PC-9 (cell line): ENCODE measurements around the gene RPL31. TPM values are rescaled to one million over a fixed set of nuclear protein-coding genes. Genes with fewer than 3 reads are reported as not detected.

Experiments used
- BruUV-seq: library from RNA; stranded (reverse); fragments of 400-500 nt; replicated peaks from 2 replicates; lab custom pipeline; 2021; lab: Mats Ljungman, UMichigan
- CTCF ChIA-PET: fragments of 300-600 bp; sonication (Branson Sonifier 250); formaldehyde crosslinking; loops from one replicate; lab custom pipeline; 2022; ENCODE audit warnings: antibody characterized with exemption; lab: Charles Lee
- POLR2A ChIA-PET: fragments of 300-600 bp; sonication (Branson Sonifier 250); formaldehyde crosslinking; loops from one replicate; lab custom pipeline; 2022; ENCODE audit warnings: antibody characterized with exemption; ENCODE audit not compliant: unreplicated experiment; lab: Charles Lee
- DNase-seq, 2 experiments: peaks; one replicate each; pipeline versions ENCODE4 v3.0.0 to v3.0.0-alpha.2; 2015 to 2022; ENCODE audit warnings: mixed read lengths in 1 of 2
- H2AFZ ChIP-seq: fragments of 200-600 bp; sonication (generic); 2 replicates; pipeline ENCODE4 v1.8.1; 2017; ENCODE audit warnings: antibody characterized with exemption
- H3F3A ChIP-seq: fragments of 200-600 bp; sonication (generic); 2 replicates; pipeline ENCODE4 v1.8.1; 2017; ENCODE audit warnings: antibody characterized with exemption, mild to moderate bottlenecking, low read depth; ENCODE audit not compliant: insufficient read depth
- H3K27ac ChIP-seq: fragments of 200-600 bp; sonication (generic); 2 replicates; pipeline ENCODE4 v1.6.1; 2016; ENCODE audit warnings: mixed run types
- H3K27me3 ChIP-seq: fragments of 200-600 bp; sonication (generic); 2 replicates; pipeline ENCODE4 v1.6.1; 2016; ENCODE audit warnings: low read depth, mixed run types; ENCODE audit not compliant: insufficient read depth
- H3K36me3 ChIP-seq: fragments of 200-600 bp; sonication (generic); 2 replicates; pipeline ENCODE4 v1.6.1; 2016; ENCODE audit warnings: low read depth, mixed run types
- H3K4me1 ChIP-seq: fragments of 200-600 bp; sonication (generic); replicated peaks from 2 replicates; pipeline ENCODE4 v1.6.1; 2016; ENCODE audit warnings: mixed run types; ENCODE audit not compliant: insufficient read depth
- H3K4me2 ChIP-seq: fragments of 200-600 bp; sonication (generic); 2 replicates; pipeline ENCODE4 v1.6.1; 2017; ENCODE audit warnings: mixed run types
- H3K4me3 ChIP-seq: fragments of 200-600 bp; sonication (generic); 2 replicates; pipeline ENCODE4 v1.6.1; 2016; ENCODE audit warnings: mixed run types
- H3K79me2 ChIP-seq: fragments of 200-600 bp; sonication (generic); 2 replicates; pipeline ENCODE4 v1.6.1; 2017; ENCODE audit warnings: low read depth, mixed run types
- H3K9me2 ChIP-seq: fragments of 200-600 bp; sonication (generic); 2 replicates; pipeline ENCODE4 v1.8.1; 2017; ENCODE audit warnings: mild to moderate bottlenecking; ENCODE audit not compliant: insufficient read depth
- H3K9me3 ChIP-seq: fragments of 200-600 bp; sonication (generic); 2 replicates; pipeline ENCODE4 v1.8.1; 2016; ENCODE audit warnings: low read depth; ENCODE audit not compliant: insufficient read depth
- H4K20me1 ChIP-seq: fragments of 200-600 bp; sonication (generic); 2 replicates; pipeline ENCODE4 v1.8.1; 2017; ENCODE audit not compliant: insufficient read depth
- CTCF ChIP-seq: fragments of 200-600 bp; sonication (generic); conservative IDR thresholded peaks from 2 replicates; pipeline ENCODE4 v1.6.1; 2017; ENCODE audit warnings: mixed run types, antibody characterized with exemption, mild to moderate bottlenecking, moderate library complexity
- EZH2 ChIP-seq: fragments of 200-600 bp; sonication (generic); IDR thresholded peaks from 2 replicates; pipeline ENCODE4 v1.8.0; 2017; ENCODE audit warnings: antibody characterized with exemption, low read depth
- intact Hi-C: fragments of 100-400 bp; cut with micrococcal nuclease; formaldehyde crosslinking; loops from one replicate; pipeline ENCODE4 v1.10.0; 2022; ENCODE audit not compliant: unreplicated experiment
- total RNA-seq: library from RNA; stranded (reverse); gene quantifications from 2 replicates; pipeline ENCODE4 v1.2.3, GENCODE V29; 2021

Gene RPL31
- total RNA-seq, 1 experiment from 2014 or later = 1,251 TPM

GRCh38 chr2:101040072-101040471, 38.0 kb downstream of the RPL31 start:
- POLR2A ChIA-PET = no interaction called here
- H3K79me2 ChIP-seq = peaks cover 6% of the 10 kb centered on the region; the same call in 1 of the 2 replicates
- H3K27me3 ChIP-seq = no peaks in the 10 kb centered on the region
- BruUV-seq = no TSS peak
- intact Hi-C loops = no loop called here
- TF ChIP-seq CTCF (no peak), EZH2 (no peak)
- no peak overlapping the region for H3K4me3 ChIP-seq
- H3K36me3 ChIP-seq = peaks cover 24% of the 10 kb centered on the region; the same call in 1 of the 2 replicates
- H4K20me1 ChIP-seq = no peaks in the 10 kb centered on the region
- no peak overlapping the region for H3K4me2 ChIP-seq
- H3K27ac ChIP-seq = no peak overlapping the region
- no peak for DNase-seq
- CTCF ChIA-PET = no interaction called here
- H3K9me3 ChIP-seq = no peaks in the 10 kb centered on the region
- H3K9me2 ChIP-seq = no peaks in the 10 kb centered on the region
- H3F3A ChIP-seq = peaks cover 19% of the 10 kb centered on the region
- H2AFZ ChIP-seq = no peak overlapping the region
- no peaks in the 10 kb centered on the region for H3K4me1 ChIP-seq

GRCh38 chr2:101040761-101041160, 38.7 kb downstream of the RPL31 start:
- H3K79me2 ChIP-seq = peaks cover 6% of the 10 kb centered on the region; the same call in 1 of the 2 replicates
- ChIA-PET POLR2A (no interaction called here), CTCF (no interaction called here)
- no peak for DNase-seq
- no TSS peak for BruUV-seq
- H3K27me3 ChIP-seq = no peaks in the 10 kb centered on the region
- H3K4me2 ChIP-seq = no peak overlapping the region
- H3K9me3 ChIP-seq = no peaks in the 10 kb centered on the region
- intact Hi-C loops = no loop called here
- peaks cover 17% of the 10 kb centered on the region; the same call in 1 of the 2 replicates for H3K36me3 ChIP-seq
- no peak for TF ChIP-seq CTCF
- TF ChIP-seq EZH2 = no peak
- H3F3A ChIP-seq = peaks cover 19% of the 10 kb centered on the region
- H3K4me1 ChIP-seq = no peaks in the 10 kb centered on the region
- H4K20me1 ChIP-seq = no peaks in the 10 kb centered on the region
- H3K9me2 ChIP-seq = no peaks in the 10 kb centered on the region
- no peak overlapping the region for H3K27ac ChIP-seq
- H3K4me3 ChIP-seq = no peak overlapping the region
- no peak overlapping the region for H2AFZ ChIP-seq

GRCh38 chr2:101041413-101041812, 39.3 kb downstream of the RPL31 start:
- POLR2A ChIA-PET = no interaction called here
- H3F3A ChIP-seq = peaks cover 19% of the 10 kb centered on the region
- H3K27me3 ChIP-seq = no peaks in the 10 kb centered on the region
- no TSS peak for BruUV-seq
- no peaks in the 10 kb centered on the region for H3K4me1 ChIP-seq
- CTCF ChIA-PET = no interaction called here
- no peak overlapping the region for H2AFZ ChIP-seq
- no peak for DNase-seq
- TF ChIP-seq EZH2 (no peak), CTCF (no peak)
- no peak overlapping the region for H3K4me3 ChIP-seq
- intact Hi-C loops = no loop called here
- H4K20me1 ChIP-seq = no peaks in the 10 kb centered on the region
- H3K36me3 ChIP-seq = 0 out of 2 replicates have a peak, but pooled peaks cover 10% of the 10 kb centered on the region
- peak overlapping the region; percentile 17; the same call in 1 of the 2 replicates for H3K27ac ChIP-seq
- H3K4me2 ChIP-seq = no peak overlapping the region
- H3K9me3 ChIP-seq = no peaks in the 10 kb centered on the region
- H3K9me2 ChIP-seq = no peaks in the 10 kb centered on the region
- peaks cover 11% of the 10 kb centered on the region for H3K79me2 ChIP-seq
